GM12878 (cell line): ENCODE measurements around the gene ANKS1A. TPM values are rescaled to one million over a fixed set of nuclear protein-coding genes. Genes with fewer than 3 reads are reported as not detected.

Source experiments
- ATAC-seq: fragments of 200-7000 bp; cut with Tn5 transposase; 3 replicates; pipeline ENCODE4 v1.9.1; 2020; ENCODE audit warnings: mild to moderate bottlenecking, moderate library complexity
- BruUV-seq: library from RNA; stranded (reverse); fragments of 400-500 nt; replicated peaks from 2 replicates; lab custom pipeline; 2021; lab: Mats Ljungman, UMichigan
- CTCF ChIA-PET: fragments of 300-600 bp; sonication (Branson Sonifier 250); formaldehyde crosslinking; extraction: SDS; loops from one replicate; lab custom pipeline; 2021; ENCODE audit warnings: inconsistent platforms; lab: Yijun Ruan, JAX
- POLR2A ChIA-PET: fragments of 350-600 bp; formaldehyde crosslinking; extraction: SDS; loops from one replicate; lab custom pipeline; 2021; ENCODE audit warnings: inconsistent platforms; lab: Charles Lee
- RAD21 ChIA-PET: fragments of 300-600 bp; sonication (Branson Sonifier 250); formaldehyde crosslinking; loops from one replicate; lab custom pipeline; 2023; ENCODE audit warnings: antibody characterized with exemption; ENCODE audit not compliant: unreplicated experiment; lab: Charles Lee
- SMC1A ChIA-PET: fragments of 300-600 bp; sonication (Branson Sonifier 250); formaldehyde crosslinking; loops from one replicate; lab custom pipeline; 2023; ENCODE audit not compliant: unreplicated experiment, uncharacterized antibody; lab: Charles Lee
- DNase-seq: peaks from one replicate; pipeline ENCODE4 v3.0.0-alpha.2; 2011; ENCODE audit warnings: low read depth, low spot score
- FAIRE-seq: peaks from 3 replicates; lab custom pipeline; 2011; peaks lifted over from hg19 to GRCh38; lab: Jason Lieb, UNC
- H2AFZ ChIP-seq: 2 replicates; pipeline ENCODE4 v1.6.0; 2011; ENCODE audit warnings: low read depth, low read length, control low read depth; ENCODE audit not compliant: control insufficient read depth
- H3K27ac ChIP-seq: 2 replicates; pipeline ENCODE4 v1.5.1; 2011; ENCODE audit warnings: control low read depth; ENCODE audit not compliant: control insufficient read depth, insufficient read depth
- H3K27me3 ChIP-seq, 2 experiments: replicated peaks in 1 of 2; 2 replicates each; pipeline versions ENCODE4 v1.6.0 to v1.6.1; 2011; ENCODE audit warnings: low read length in 1 of 2; ENCODE audit not compliant: control insufficient read depth in 2 of 2, insufficient read depth in 2 of 2
- H3K36me3 ChIP-seq, 2 experiments: 2 replicates each; pipeline ENCODE4 v1.5.1; 2011; ENCODE audit warnings: low read length in 1 of 2; ENCODE audit not compliant: control insufficient read depth in 2 of 2, insufficient read depth in 2 of 2
- H3K4me1 ChIP-seq: 2 replicates; pipeline ENCODE4 v1.6.1; 2011; ENCODE audit warnings: mild to moderate bottlenecking, low read length, moderate library complexity, mixed read lengths; ENCODE audit not compliant: control insufficient read depth, insufficient read depth
- H3K4me2 ChIP-seq: 2 replicates; pipeline ENCODE4 v1.6.0; 2011; ENCODE audit warnings: control low read depth; ENCODE audit not compliant: control insufficient read depth, insufficient read depth
- H3K4me3 ChIP-seq: fragments of 200-600 bp; sonication (generic); 2 replicates; pipeline ENCODE4 v1.5.1; 2016
- H3K79me2 ChIP-seq: 2 replicates; pipeline ENCODE4 v1.6.0; 2011; ENCODE audit warnings: low read length; ENCODE audit not compliant: control insufficient read depth, insufficient read depth
- H3K9ac ChIP-seq: 2 replicates; pipeline ENCODE4 v1.8.0; 2011; ENCODE audit warnings: low read length, control low read depth, mixed read lengths; ENCODE audit not compliant: control insufficient read depth, insufficient read depth
- H3K9me3 ChIP-seq: replicated peaks from 3 replicates; pipeline ENCODE4 v1.5.1; 2011; ENCODE audit warnings: mild to moderate bottlenecking, low read length; ENCODE audit not compliant: control insufficient read depth, insufficient read depth
- H4K20me1 ChIP-seq: 2 replicates; pipeline ENCODE4 v1.6.0; 2011; ENCODE audit not compliant: control insufficient read depth, insufficient read depth
- ATF7 ChIP-seq: fragments of 450-650 bp; IDR thresholded peaks from 2 replicates; pipeline ENCODE4 v1.6.1; 2016; ENCODE audit warnings: low read depth, mild to moderate bottlenecking
- CHD2 ChIP-seq: IDR thresholded peaks from 2 replicates; pipeline ENCODE4 v1.6.1; 2011; ENCODE audit warnings: low read depth, low read length, improper control_type of control experiment, borderline replicate concordance
- EGR1 ChIP-seq, 2 experiments: IDR thresholded peaks; 1 replicate in 1 of 2; 2 replicates in 1 of 2; pipeline ENCODE4 v1.6.1; 2011 to 2012; ENCODE audit warnings: low read depth in 2 of 2, low read length in 2 of 2, borderline replicate concordance in 1 of 2, mild to moderate bottlenecking in 1 of 2, moderate library complexity in 1 of 2
- EP300 ChIP-seq, 2 experiments: fragments of 150-350 bp in 1 of 2; IDR thresholded peaks; 2 replicates each; pipeline ENCODE4 v1.6.1; 2011 to 2012; ENCODE audit warnings: low read depth in 2 of 2, low read length in 2 of 2, borderline replicate concordance in 1 of 2, improper control_type of control experiment in 1 of 2, inconsistent platforms in 1 of 2; ENCODE audit not compliant: control insufficient read depth in 1 of 2
- IRF4 ChIP-seq: IDR thresholded peaks from 2 replicates; pipeline ENCODE4 v1.6.1; 2011; ENCODE audit warnings: low read depth, low read length
- JUND ChIP-seq: IDR thresholded peaks from 2 replicates; pipeline ENCODE4 v1.6.1; 2012; ENCODE audit warnings: low read depth, mild to moderate bottlenecking, low read length, improper control_type of control experiment, moderate library complexity
- KAT2A ChIP-seq: conservative IDR thresholded peaks from 2 replicates; pipeline ENCODE4 v1.6.1; 2011; ENCODE audit warnings: low read depth, low read length; ENCODE audit not compliant: control insufficient read depth
- NFYB ChIP-seq: IDR thresholded peaks from 2 replicates; pipeline ENCODE4 v1.6.1; 2011; ENCODE audit warnings: low read depth, mild to moderate bottlenecking, low read length, improper control_type of control experiment, moderate library complexity; ENCODE audit not compliant: insufficient read depth
- RELA ChIP-seq: fragments of 450-650 bp; IDR thresholded peaks from 2 replicates; pipeline ENCODE4 v1.8.0; 2014; ENCODE audit warnings: borderline replicate concordance; ENCODE audit not compliant: partially characterized antibody
- SIN3A ChIP-seq: IDR thresholded peaks from 2 replicates; pipeline ENCODE4 v1.6.1; 2012; ENCODE audit warnings: low read depth, low read length, improper control_type of control experiment
- SIX5 ChIP-seq: IDR thresholded peaks from 2 replicates; pipeline ENCODE4 v1.6.1; 2011; ENCODE audit warnings: mild to moderate bottlenecking, low read depth, low read length, moderate library complexity; ENCODE audit not compliant: severe bottlenecking
- SMAD1 ChIP-seq: fragments of 450-650 bp; IDR thresholded peaks from 2 replicates; pipeline ENCODE4 v1.6.1; 2018; ENCODE audit warnings: mild to moderate bottlenecking, low read depth; ENCODE audit not compliant: partially characterized antibody
- SMAD5 ChIP-seq: IDR thresholded peaks from 2 replicates; pipeline ENCODE4 v1.6.1; 2016; ENCODE audit warnings: antibody characterized with exemption, low read depth
- SP1 ChIP-seq: IDR thresholded peaks from one replicate; pipeline ENCODE4 v1.6.1; 2011; ENCODE audit warnings: low read depth, low read length
- ZNF207 ChIP-seq: fragments of 450-650 bp; IDR thresholded peaks from 2 replicates; pipeline ENCODE4 v1.6.1; 2014; ENCODE audit warnings: antibody characterized with exemption, mild to moderate bottlenecking, borderline replicate concordance
- WGBS: methylation state at CpG from one replicate; pipeline ENCODE4 v1.1.6; 2016; ENCODE audit warnings: low lambda C conversion rate; ENCODE audit not compliant: insufficient replicate concordance, insufficient coverage; ENCODE audit errors: missing lambda C conversion rate; 5-methylcytosine and 5-hydroxymethylcytosine counted together
- in situ Hi-C: fragments of 300-500 bp; cut with MboI; formaldehyde crosslinking; loops from 9 replicates; pipeline ENCODE4 v1.14.3; 2018; ENCODE audit warnings: mixed read lengths
- intact Hi-C: fragments of 100-400 bp; cut with micrococcal nuclease; formaldehyde crosslinking; loops from one replicate; pipeline ENCODE4 v1.14.2; 2022; ENCODE audit not compliant: unreplicated experiment
- polyA plus RNA-seq, 11 experiments: library from polyadenylated mRNA; depleted of rRNA in 4 of 11; unstranded in 6 of 11; stranded (reverse) in 5 of 11; fragments of >200 nt; fragmentation: Nextera tagmentation in 4 of 11; fragmentation: Illumina TruSeq in 1 of 11; extraction: Ambion mirVana in 4 of 11; extraction: Trizol in 1 of 11; gene quantifications; 1 replicate in 1 of 11; 2 replicates in 10 of 11; pipeline versions ENCODE4 v1.2.1 to v1.2.3, GENCODE V29; 2011 to 2016; ENCODE audit warnings: inconsistent platforms in 2 of 11, missing spikeins in 2 of 11, low read depth in 1 of 11
- total RNA-seq, 4 experiments: library from RNA; depleted of rRNA in 3 of 4; stranded (reverse); fragments of >200 nt in 3 of 4; fragmentation: Illumina TruSeq in 1 of 4; extraction: Trizol in 1 of 4; gene quantifications; 2 replicates each; pipeline versions ENCODE4 v1.2.1 to v1.2.3, GENCODE V29; 2013 to 2021
- TF ChIP-seq, protein P1 (sequence below): fragments of 450-650 bp; IDR thresholded peaks from 2 replicates; pipeline ENCODE4 v1.6.1; 2017; ENCODE audit warnings: low read depth, mild to moderate bottlenecking, moderate library complexity
- TF ChIP-seq, protein P2 (sequence below): IDR thresholded peaks from 2 replicates; pipeline ENCODE4 v1.6.1; 2012; ENCODE audit warnings: low read length, inconsistent platforms

The ANKS1A gene
- total and polyA plus RNA-seq, 10 of the 15 experiments (the other 5 are each of a cell fraction or from before 2014, with no cell fraction given) = 0.60 to 7.0 (median 3.0) TPM

DNA sequence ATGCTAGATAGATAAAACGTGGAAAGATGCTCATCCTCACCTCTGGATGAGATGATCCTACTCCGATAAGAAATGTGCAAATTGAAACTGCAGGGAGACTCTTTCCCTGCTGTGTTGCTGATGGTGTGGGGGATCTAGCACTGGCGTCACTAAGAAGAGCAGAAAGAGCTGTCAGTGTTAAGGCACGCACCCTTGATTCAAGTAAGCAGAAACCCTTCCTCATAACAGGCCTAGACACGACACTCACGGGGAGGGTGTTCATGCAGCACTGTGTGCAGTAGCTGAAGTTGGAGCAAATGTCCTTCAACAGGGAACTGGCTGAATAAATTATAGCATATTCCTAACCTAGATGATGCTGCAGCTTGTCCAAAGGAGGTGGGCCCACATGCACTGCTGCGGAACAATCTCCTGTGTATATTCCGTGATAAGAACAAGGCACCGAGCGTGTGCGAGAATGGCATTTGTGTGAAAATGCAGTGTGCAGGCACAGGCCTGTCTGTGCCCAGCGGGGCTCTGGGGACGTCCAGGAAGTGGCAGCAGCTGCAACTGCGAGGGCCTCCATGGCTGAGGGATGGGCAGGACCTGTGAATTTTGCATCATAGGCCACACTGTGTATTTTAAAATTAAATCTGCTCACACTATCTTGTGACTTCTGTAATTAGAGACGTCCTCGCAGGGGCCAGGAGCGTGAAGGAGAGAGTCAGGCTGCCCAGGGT is 188.1 kb downstream of the ANKS1A start (continued):
- TF ChIP-seq, protein P1, sequence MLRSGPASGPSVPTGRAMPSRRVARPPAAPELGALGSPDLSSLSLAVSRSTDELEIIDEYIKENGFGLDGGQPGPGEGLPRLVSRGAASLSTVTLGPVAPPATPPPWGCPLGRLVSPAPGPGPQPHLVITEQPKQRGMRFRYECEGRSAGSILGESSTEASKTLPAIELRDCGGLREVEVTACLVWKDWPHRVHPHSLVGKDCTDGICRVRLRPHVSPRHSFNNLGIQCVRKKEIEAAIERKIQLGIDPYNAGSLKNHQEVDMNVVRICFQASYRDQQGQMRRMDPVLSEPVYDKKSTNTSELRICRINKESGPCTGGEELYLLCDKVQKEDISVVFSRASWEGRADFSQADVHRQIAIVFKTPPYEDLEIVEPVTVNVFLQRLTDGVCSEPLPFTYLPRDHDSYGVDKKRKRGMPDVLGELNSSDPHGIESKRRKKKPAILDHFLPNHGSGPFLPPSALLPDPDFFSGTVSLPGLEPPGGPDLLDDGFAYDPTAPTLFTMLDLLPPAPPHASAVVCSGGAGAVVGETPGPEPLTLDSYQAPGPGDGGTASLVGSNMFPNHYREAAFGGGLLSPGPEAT = no peak
- no peak for TF ChIP-seq JUND

DNA sequence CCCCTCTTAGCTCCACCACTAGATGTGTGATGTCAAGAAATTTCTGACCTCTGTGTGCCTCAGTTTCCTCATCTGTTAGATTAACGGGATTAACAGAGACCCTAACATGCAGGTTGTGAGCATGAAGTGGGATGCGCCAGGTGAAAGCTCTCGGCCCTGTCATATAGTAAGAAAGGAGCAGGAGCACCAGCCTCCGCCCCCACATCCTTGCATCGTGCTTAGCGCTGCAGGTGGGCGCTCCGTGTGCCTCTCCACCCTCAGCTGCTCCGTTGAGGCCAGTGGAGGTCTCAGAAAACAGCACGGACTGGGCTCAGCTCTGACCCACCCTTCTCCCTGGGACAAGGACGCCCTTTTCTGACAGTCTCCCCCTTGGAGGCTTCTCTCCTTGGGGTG is 188.7 kb downstream of the ANKS1A start:
- WGBS = 78% methylated on average over 11 of the region's 11 CpGs
- Histone ChIP-seq H3K79me2 (no peaks in the 10 kb centered on the region), H3K4me2 (no peak overlapping the region), H3K27me3 (no peaks in the 10 kb centered on the region)
- ChIA-PET CTCF (no interaction called here), POLR2A (no interaction called here), RAD21 (no interaction called here)
- no peak for FAIRE-seq
- no TSS peak for BruUV-seq
- in situ Hi-C loops = no loop called here
- TF ChIP-seq, protein P2, sequence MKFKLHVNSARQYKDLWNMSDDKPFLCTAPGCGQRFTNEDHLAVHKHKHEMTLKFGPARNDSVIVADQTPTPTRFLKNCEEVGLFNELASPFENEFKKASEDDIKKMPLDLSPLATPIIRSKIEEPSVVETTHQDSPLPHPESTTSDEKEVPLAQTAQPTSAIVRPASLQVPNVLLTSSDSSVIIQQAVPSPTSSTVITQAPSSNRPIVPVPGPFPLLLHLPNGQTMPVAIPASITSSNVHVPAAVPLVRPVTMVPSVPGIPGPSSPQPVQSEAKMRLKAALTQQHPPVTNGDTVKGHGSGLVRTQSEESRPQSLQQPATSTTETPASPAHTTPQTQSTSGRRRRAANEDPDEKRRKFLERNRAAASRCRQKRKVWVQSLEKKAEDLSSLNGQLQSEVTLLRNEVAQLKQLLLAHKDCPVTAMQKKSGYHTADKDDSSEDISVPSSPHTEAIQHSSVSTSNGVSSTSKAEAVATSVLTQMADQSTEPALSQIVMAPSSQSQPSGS = no peak
- no peak for TF ChIP-seq RELA
- no peak for TF ChIP-seq CHD2
- no peak for TF ChIP-seq SP1
- TF ChIP-seq ZNF207 = no peak
- TF ChIP-seq SIN3A = no peak
- no peak for TF ChIP-seq KAT2A
- TF ChIP-seq NFYB = no peak
- TF ChIP-seq SMAD1 = no peak
- no peak for TF ChIP-seq EP300 (IDR thresholded peaks at IDR 0.05; ENCODE audit: borderline replicate concordance in 1 of 2, control insufficient read depth in 1 of 2, low read depth in 2 of 2, low read length in 2 of 2)
- no peak for TF ChIP-seq EGR1 (IDR thresholded peaks at IDR 0.05; ENCODE audit: borderline replicate concordance in 1 of 2, low read depth in 2 of 2, low read length in 2 of 2)
- no peak for TF ChIP-seq ATF7
- no peak for TF ChIP-seq SMAD5
- TF ChIP-seq IRF4 = no peak
- no peak for TF ChIP-seq SIX5
- TF ChIP-seq, all 136 proteins: peak for 0
- H3K36me3 ChIP-seq = no peaks in the 10 kb centered on the region; a peak in 2 of 4 replicates
- no peak overlapping the region for H3K27ac ChIP-seq
- ATAC-seq (no peak), DNase-seq (no peak)
- SMC1A ChIA-PET = interaction anchor here (0.6 kb wide), 1 partner anchor 1531 kb away, joined by 4 read pairs; no protein-coding TSS in a partner anchor
- H4K20me1 ChIP-seq = no peaks in the 10 kb centered on the region
- no peak overlapping the region for H2AFZ ChIP-seq
- H3K4me3 ChIP-seq = no peak overlapping the region
- intact Hi-C loops = no loop called here
- H3K4me1 ChIP-seq = no peaks in the 10 kb centered on the region
- no peak overlapping the region for H3K9ac ChIP-seq
- H3K9me3 ChIP-seq = no peaks in the 10 kb centered on the region
